DOHH2 (cell line): ENCODE measurements around the gene MYH11.

Experiments used
- H3F3A ChIP-seq: fragments of 200-600 bp; sonication (generic), shearing (Covaris generic); 2 replicates; pipeline ENCODE4 v1.6.0; 2016; ENCODE audit warnings: antibody characterized with exemption, mild to moderate bottlenecking; ENCODE audit not compliant: control insufficient read depth, insufficient read depth
- H3K27ac ChIP-seq: fragments of 200-600 bp; sonication (generic); 2 replicates; pipeline ENCODE4 v1.5.1; 2014; ENCODE audit warnings: low read depth, mild to moderate bottlenecking, low read length, moderate library complexity
- H3K27me3 ChIP-seq: fragments of 200-600 bp; sonication (generic); 2 replicates; pipeline ENCODE4 v1.6.1; 2014; ENCODE audit warnings: mild to moderate bottlenecking, low read length, mixed read lengths; ENCODE audit not compliant: control insufficient read depth
- H3K36me3 ChIP-seq: fragments of 200-600 bp; sonication (generic); 2 replicates; pipeline ENCODE4 v1.6.1; 2014; ENCODE audit warnings: mild to moderate bottlenecking, low read length, moderate library complexity, mixed read lengths; ENCODE audit not compliant: control insufficient read depth
- H3K4me1 ChIP-seq: fragments of 200-600 bp; sonication (generic); 2 replicates; pipeline ENCODE4 v1.6.1; 2014; ENCODE audit warnings: mild to moderate bottlenecking, low read length, mixed read lengths; ENCODE audit not compliant: control insufficient read depth
- H3K4me2 ChIP-seq: fragments of 200-600 bp; sonication (generic); 2 replicates; pipeline ENCODE4 v1.6.0; 2014; ENCODE audit warnings: mild to moderate bottlenecking, low read length, moderate library complexity
- H3K4me3 ChIP-seq: fragments of 200-600 bp; sonication (generic); 2 replicates; pipeline ENCODE4 v1.5.1; 2014; ENCODE audit warnings: mild to moderate bottlenecking, low read length, mixed read lengths
- H3K79me2 ChIP-seq: fragments of 200-600 bp; sonication (generic); 2 replicates; pipeline ENCODE4 v1.6.1; 2014; ENCODE audit warnings: mild to moderate bottlenecking, low read length, mixed read lengths; ENCODE audit not compliant: control insufficient read depth
- H3K9me2 ChIP-seq: fragments of 200-600 bp; sonication (generic); replicated peaks from 2 replicates; pipeline ENCODE4 v1.6.1; 2014; ENCODE audit warnings: mild to moderate bottlenecking, low read length, mixed read lengths; ENCODE audit not compliant: control insufficient read depth
- H3K9me3 ChIP-seq: fragments of 200-600 bp; sonication (generic); 2 replicates; pipeline ENCODE4 v1.6.1; 2014; ENCODE audit warnings: antibody characterized with exemption, low read length, mixed read lengths; ENCODE audit not compliant: control insufficient read depth, insufficient read depth
- H4K20me1 ChIP-seq: fragments of 200-600 bp; sonication (generic); 2 replicates; pipeline ENCODE4 v1.6.0; 2014; ENCODE audit warnings: low read depth, mild to moderate bottlenecking, antibody characterized with exemption, low read length, moderate library complexity; ENCODE audit not compliant: control insufficient read depth, insufficient read depth
- EZH2phosphoT487 ChIP-seq: fragments of 200-600 bp; sonication (generic); IDR thresholded peaks from 2 replicates; pipeline ENCODE4 v1.6.1; 2017; ENCODE audit warnings: borderline replicate concordance, mild to moderate bottlenecking, antibody characterized with exemption, low read length, moderate library complexity, mixed read lengths
- TF ChIP-seq, protein P1 (sequence below): fragments of 200-600 bp; sonication (generic); IDR thresholded peaks from one replicate; pipeline ENCODE4 v1.5.1; 2014; ENCODE audit warnings: antibody characterized with exemption, mild to moderate bottlenecking, low read depth, low read length; ENCODE audit not compliant: poor library complexity, severe bottlenecking

MYH11 gene

DNA sequence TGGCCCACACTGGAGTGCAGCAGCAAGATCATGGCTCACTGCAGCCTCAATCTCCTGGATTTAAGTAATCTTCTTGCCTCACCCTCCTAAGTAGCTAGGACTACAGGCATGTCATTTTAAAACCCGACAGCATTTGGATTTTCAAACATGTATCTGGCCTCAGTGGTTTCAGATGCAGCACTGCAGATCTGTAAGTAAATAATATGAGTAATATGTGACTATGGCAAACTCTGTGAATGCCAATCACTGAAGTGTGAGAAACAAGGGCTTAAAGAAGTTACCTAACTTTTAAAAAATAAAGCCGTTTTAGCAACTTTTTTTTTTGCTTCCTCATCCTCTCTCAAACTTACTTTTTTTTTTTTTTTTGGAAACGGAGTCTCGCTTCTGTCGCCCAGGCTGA is 19.7 kb upstream of the MYH11 start:
- peaks cover 46% of the 10 kb centered on the region for H3K36me3 ChIP-seq
- no peaks in the 10 kb centered on the region for H3K79me2 ChIP-seq

DNA sequence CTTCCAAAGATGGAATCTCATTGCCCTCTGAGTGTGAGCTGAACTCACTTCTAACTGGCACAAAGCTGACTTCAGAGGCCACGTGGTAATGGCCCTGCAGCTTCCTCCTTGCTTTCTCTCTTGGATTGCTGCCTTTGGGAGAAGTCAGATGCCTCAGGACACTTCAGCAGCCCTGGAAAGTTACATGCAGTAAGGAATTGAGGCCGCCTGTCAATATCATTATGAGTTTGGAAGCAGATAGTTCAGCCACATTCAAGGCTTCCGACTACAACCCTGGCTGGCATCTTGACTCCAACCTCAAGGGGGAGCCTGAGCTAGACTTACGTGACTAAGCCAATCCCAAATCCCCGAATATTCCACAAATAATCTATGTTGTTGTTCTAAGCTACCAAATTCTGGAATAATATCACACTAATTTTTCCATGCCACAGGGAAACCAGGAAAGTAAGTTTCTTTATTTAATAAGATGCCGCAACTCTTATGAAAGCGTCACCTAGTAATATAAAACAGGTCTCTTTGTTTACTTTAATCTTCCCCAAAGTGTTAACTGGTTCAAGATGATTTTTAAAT is 18.0 kb upstream of the MYH11 start:
- H3K36me3 ChIP-seq = peaks cover 54% of the 10 kb centered on the region
- no peak overlapping the region for H3K4me3 ChIP-seq
- no peaks in the 10 kb centered on the region for H3K9me3 ChIP-seq
- H3K27me3 ChIP-seq = no peaks in the 10 kb centered on the region
- no peaks in the 10 kb centered on the region for H3K9me2 ChIP-seq
- no peaks in the 10 kb centered on the region for H3K4me1 ChIP-seq
- no peaks in the 10 kb centered on the region for H3F3A ChIP-seq
- no peak overlapping the region for H3K27ac ChIP-seq
- H3K4me2 ChIP-seq = no peak overlapping the region
- peaks cover under 1% of the 10 kb centered on the region; the same call in 1 of the 2 replicates for H4K20me1 ChIP-seq
- TF ChIP-seq, protein P1, sequence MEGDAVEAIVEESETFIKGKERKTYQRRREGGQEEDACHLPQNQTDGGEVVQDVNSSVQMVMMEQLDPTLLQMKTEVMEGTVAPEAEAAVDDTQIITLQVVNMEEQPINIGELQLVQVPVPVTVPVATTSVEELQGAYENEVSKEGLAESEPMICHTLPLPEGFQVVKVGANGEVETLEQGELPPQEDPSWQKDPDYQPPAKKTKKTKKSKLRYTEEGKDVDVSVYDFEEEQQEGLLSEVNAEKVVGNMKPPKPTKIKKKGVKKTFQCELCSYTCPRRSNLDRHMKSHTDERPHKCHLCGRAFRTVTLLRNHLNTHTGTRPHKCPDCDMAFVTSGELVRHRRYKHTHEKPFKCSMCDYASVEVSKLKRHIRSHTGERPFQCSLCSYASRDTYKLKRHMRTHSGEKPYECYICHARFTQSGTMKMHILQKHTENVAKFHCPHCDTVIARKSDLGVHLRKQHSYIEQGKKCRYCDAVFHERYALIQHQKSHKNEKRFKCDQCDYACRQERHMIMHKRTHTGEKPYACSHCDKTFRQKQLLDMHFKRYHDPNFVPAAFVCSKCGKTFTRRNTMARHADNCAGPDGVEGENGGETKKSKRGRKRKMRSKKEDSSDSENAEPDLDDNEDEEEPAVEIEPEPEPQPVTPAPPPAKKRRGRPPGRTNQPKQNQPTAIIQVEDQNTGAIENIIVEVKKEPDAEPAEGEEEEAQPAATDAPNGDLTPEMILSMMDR = peak; percentile 60
- TF ChIP-seq EZH2phosphoT487 = no peak
- H3K79me2 ChIP-seq = no peaks in the 10 kb centered on the region

More for the DNA sequence above, 19.7 kb upstream of the MYH11 start:
- no peak overlapping the region for H3K4me3 ChIP-seq
- H3K9me2 ChIP-seq = no peaks in the 10 kb centered on the region
- no peaks in the 10 kb centered on the region for H3K9me3 ChIP-seq
- no peaks in the 10 kb centered on the region for H4K20me1 ChIP-seq
- no peaks in the 10 kb centered on the region for H3K27me3 ChIP-seq
- H3F3A ChIP-seq = no peaks in the 10 kb centered on the region
- TF ChIP-seq, protein P1 = no peak
- TF ChIP-seq EZH2phosphoT487 = no peak
- no peaks in the 10 kb centered on the region for H3K4me1 ChIP-seq
- H3K4me2 ChIP-seq = no peak overlapping the region
- H3K27ac ChIP-seq = no peak overlapping the region

DNA sequence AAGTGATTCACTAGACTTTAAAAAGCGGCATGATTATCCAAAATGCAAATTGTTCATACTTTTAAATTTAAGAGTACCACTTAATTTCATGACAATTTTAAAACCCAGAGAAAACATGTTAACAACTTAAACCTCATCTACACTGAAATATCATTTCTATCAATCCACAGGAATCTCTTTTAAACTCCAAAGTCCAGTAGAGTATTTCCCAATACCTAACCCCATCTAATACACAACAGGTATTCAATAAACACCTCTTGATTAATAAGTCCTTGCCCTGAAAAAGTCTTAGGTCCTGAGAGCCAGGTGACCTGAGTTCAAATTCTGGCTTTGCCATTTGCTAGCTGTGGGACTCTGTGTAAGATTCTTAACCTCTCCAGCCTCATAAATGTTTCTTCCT is 16.9 kb upstream of the MYH11 start:
- no peaks in the 10 kb centered on the region for H3K9me2 ChIP-seq
- H3K27ac ChIP-seq = no peak overlapping the region
- H3K4me3 ChIP-seq = no peak overlapping the region
- H3K4me1 ChIP-seq = no peaks in the 10 kb centered on the region
- H3K4me2 ChIP-seq = no peak overlapping the region
- H3K36me3 ChIP-seq = peaks cover 49% of the 10 kb centered on the region
- H3K79me2 ChIP-seq = no peaks in the 10 kb centered on the region
- H3K9me3 ChIP-seq = no peaks in the 10 kb centered on the region
- no peaks in the 10 kb centered on the region for H3F3A ChIP-seq
- TF ChIP-seq EZH2phosphoT487 = no peak
- TF ChIP-seq, protein P1 = no peak
- H4K20me1 ChIP-seq = peaks cover 4% of the 10 kb centered on the region; the same call in 1 of the 2 replicates
- H3K27me3 ChIP-seq = no peaks in the 10 kb centered on the region
